ENCODE measurements around the gene PARP12.

DNA sequence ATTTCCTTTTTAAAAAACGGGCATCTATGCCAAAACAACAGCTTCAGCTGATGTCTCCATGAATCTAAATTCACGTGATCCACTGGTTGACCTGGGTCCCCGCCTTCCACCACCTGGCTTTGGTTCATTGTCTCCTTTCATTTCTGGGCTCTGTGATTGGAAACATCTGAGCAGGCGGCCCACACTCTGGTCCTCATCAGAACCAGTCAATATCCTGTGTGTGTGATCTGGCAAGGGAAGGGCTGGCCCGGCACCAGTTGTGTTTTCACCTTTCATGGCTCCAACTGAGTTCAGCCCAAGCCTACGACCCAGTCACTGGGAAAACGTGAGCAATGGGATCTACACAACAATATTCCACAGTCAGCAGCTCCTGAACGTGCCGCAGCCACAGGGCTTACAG is 46.2 kb downstream of the PARP12 start:
- TF ChIP-seq TAF1 (IDR thresholded peaks at IDR 0.05; ENCODE audit: borderline replicate concordance, insufficient read depth, low read length) (no peak), SIN3A (IDR thresholded peaks at IDR 0.05; ENCODE audit: borderline replicate concordance, insufficient read depth, low read length) (no peak), POLR2AphosphoS5 (IDR thresholded peaks at IDR 0.05; ENCODE audit: low read depth, low read length) (no peak)
- TF ChIP-seq, protein P1, sequence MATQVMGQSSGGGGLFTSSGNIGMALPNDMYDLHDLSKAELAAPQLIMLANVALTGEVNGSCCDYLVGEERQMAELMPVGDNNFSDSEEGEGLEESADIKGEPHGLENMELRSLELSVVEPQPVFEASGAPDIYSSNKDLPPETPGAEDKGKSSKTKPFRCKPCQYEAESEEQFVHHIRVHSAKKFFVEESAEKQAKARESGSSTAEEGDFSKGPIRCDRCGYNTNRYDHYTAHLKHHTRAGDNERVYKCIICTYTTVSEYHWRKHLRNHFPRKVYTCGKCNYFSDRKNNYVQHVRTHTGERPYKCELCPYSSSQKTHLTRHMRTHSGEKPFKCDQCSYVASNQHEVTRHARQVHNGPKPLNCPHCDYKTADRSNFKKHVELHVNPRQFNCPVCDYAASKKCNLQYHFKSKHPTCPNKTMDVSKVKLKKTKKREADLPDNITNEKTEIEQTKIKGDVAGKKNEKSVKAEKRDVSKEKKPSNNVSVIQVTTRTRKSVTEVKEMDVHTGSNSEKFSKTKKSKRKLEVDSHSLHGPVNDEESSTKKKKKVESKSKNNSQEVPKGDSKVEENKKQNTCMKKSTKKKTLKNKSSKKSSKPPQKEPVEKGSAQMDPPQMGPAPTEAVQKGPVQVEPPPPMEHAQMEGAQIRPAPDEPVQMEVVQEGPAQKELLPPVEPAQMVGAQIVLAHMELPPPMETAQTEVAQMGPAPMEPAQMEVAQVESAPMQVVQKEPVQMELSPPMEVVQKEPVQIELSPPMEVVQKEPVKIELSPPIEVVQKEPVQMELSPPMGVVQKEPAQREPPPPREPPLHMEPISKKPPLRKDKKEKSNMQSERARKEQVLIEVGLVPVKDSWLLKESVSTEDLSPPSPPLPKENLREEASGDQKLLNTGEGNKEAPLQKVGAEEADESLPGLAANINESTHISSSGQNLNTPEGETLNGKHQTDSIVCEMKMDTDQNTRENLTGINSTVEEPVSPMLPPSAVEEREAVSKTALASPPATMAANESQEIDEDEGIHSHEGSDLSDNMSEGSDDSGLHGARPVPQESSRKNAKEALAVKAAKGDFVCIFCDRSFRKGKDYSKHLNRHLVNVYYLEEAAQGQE (IDR thresholded peaks at IDR 0.05; ENCODE audit: insufficient read depth in 1 of 2, low read depth in 2 of 2, low read length in 2 of 2), result no peak

Data from PFSK-1 (cell line).